A673 (cell line): Measurements from ENCODE around the gene MXRA7.

ENCODE experiments used
- CTCF ChIP-seq: fragments of 300-800, 200-600 bp; sonication (generic); conservative IDR thresholded peaks from 2 replicates; pipeline ENCODE4 v1.5.1; 2017; ENCODE audit warnings: low read depth, mild to moderate bottlenecking, antibody characterized with exemption, low read length, moderate library complexity, mixed read lengths
- EZH2 ChIP-seq: fragments of 200-600 bp; sonication (generic); IDR thresholded peaks from 2 replicates; pipeline ENCODE4 v1.6.1; 2017; ENCODE audit warnings: borderline replicate concordance, low read depth, mild to moderate bottlenecking, mixed read lengths, antibody characterized with exemption, low read length; ENCODE audit not compliant: poor library complexity, severe bottlenecking

GRCh38 chr17:76635039-76635438 is 75.7 kb downstream of the MXRA7 start:
- TF ChIP-seq CTCF (no peak), EZH2 (no peak)
